ENCODE measurements around the gene NFAM1.

- no peak for TF ChIP-seq EZH2 (IDR thresholded peaks at IDR 0.05; ENCODE audit: borderline replicate concordance, low read depth, low read length, poor library complexity, severe bottlenecking)
- TF ChIP-seq CTCF (conservative IDR thresholded peaks at IDR 0.05; ENCODE audit: low read depth, low read length), result no peak
Measured at GRCh38 chr22:42396621-42397331, 35.4 kb downstream of the NFAM1 start.

Data from A673 (cell line).